K562 (cell line): ENCODE data around the gene NEDD4L.
A peak's percentile ranks its signal among the peaks of the same experiment; 100 is the strongest.

Source experiments
- BACH1 ChIP-seq: fragments of 200-800 bp; sonication (Bioruptor generic); IDR thresholded peaks from 2 replicates; pipeline ENCODE4 v1.6.1; 2016; ENCODE audit warnings: missing genetic modification characterization, missing compliant biosample characterization
- CBX2 ChIP-seq: fragments of 200-600 bp; sonication (generic); IDR thresholded peaks from one replicate; pipeline ENCODE4 v1.6.1; 2012; ENCODE audit warnings: mild to moderate bottlenecking, low read length, inconsistent platforms; ENCODE audit not compliant: insufficient read depth, poor library complexity, severe bottlenecking
- GTF2A2 ChIP-seq: IDR thresholded peaks from 2 replicates; pipeline ENCODE4 v1.6.1; 2016; ENCODE audit warnings: mild to moderate bottlenecking, missing genetic modification characterization, missing compliant biosample characterization
- KDM1A ChIP-seq, 2 experiments: fragments of 450-650 bp; IDR thresholded peaks; 2 replicates each; pipeline ENCODE4 v1.6.1; 2016; ENCODE audit warnings: mild to moderate bottlenecking in 2 of 2
- POLR2A ChIP-seq: fragments of 450-650 bp; conservative IDR thresholded peaks from 2 replicates; pipeline ENCODE4 v1.6.1; 2016
- RFX5 ChIP-seq: IDR thresholded peaks from 2 replicates; pipeline ENCODE4 v1.6.1; 2011; ENCODE audit warnings: low read depth, mild to moderate bottlenecking, improper control_type of control experiment, low read length
- YY1 ChIP-seq, 3 experiments: IDR thresholded peaks; 2 replicates each; pipeline ENCODE4 v1.6.1; 2011; ENCODE audit warnings: low read length in 2 of 3, mild to moderate bottlenecking in 2 of 3, moderate library complexity in 2 of 3, borderline replicate concordance in 1 of 3, control low read depth in 1 of 3, low read depth in 1 of 3; ENCODE audit not compliant: insufficient read depth in 3 of 3, insufficient replicate concordance in 2 of 3, control insufficient read depth in 1 of 3, insufficient read length in 1 of 3; ENCODE audit errors: extremely low read depth in 1 of 3
- ZNF551 ChIP-seq: fragments of 250-450 bp; sonication (Bioruptor Pico); IDR thresholded peaks from 2 replicates; pipeline ENCODE4 v1.5.0; 2021; ENCODE audit warnings: mild to moderate bottlenecking, moderate library complexity
- TF ChIP-seq, protein P1 (sequence below), 3 experiments: IDR thresholded peaks in 2 of 3; conservative IDR thresholded peaks in 1 of 3; 2 replicates each; pipeline ENCODE4 v1.5.1; 2011 to 2012; ENCODE audit warnings: low read length in 3 of 3, mild to moderate bottlenecking in 3 of 3, control low read depth in 2 of 3, improper control_type of control experiment in 1 of 3, inconsistent platforms in 1 of 3, low read depth in 1 of 3, mixed read lengths in 1 of 3, moderate library complexity in 1 of 3; ENCODE audit not compliant: insufficient read depth in 2 of 3

DNA sequence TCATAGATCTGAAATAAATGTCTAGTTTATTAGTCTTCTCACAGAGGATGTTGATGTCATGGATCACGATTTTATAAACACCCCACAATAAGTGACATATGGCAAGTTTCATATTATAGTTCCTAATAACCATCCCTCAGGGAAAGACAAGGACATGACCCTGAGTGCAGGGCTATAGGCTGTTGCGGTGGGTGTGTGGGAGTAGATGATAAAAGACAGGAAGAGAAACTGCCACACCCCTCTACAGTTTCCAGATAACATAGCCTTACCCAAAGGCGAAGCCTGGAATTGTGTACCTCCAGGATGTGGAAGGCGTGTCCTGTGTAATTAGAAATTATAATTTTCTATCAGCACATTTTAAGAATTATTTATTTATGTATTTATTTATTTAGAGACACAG, 2.4 kb upstream of the NEDD4L start:
- TF ChIP-seq RFX5 (no peak), BACH1 (tag) (no peak), KDM1A (IDR thresholded peaks at IDR 0.05) (peak; percentile 45 to 52), CBX2 (no peak), YY1 (IDR thresholded peaks at IDR 0.05; ENCODE audit: borderline replicate concordance in 1 of 3, control insufficient read depth in 1 of 3, extremely low read depth in 1 of 3, insufficient read depth in 3 of 3, insufficient read length in 1 of 3, insufficient replicate concordance in 2 of 3, low read depth in 1 of 3, low read length in 2 of 3) (no peak), GTF2A2 (tag) (no peak), POLR2A (no peak), ZNF551 (no peak)
- TF ChIP-seq, protein P1, sequence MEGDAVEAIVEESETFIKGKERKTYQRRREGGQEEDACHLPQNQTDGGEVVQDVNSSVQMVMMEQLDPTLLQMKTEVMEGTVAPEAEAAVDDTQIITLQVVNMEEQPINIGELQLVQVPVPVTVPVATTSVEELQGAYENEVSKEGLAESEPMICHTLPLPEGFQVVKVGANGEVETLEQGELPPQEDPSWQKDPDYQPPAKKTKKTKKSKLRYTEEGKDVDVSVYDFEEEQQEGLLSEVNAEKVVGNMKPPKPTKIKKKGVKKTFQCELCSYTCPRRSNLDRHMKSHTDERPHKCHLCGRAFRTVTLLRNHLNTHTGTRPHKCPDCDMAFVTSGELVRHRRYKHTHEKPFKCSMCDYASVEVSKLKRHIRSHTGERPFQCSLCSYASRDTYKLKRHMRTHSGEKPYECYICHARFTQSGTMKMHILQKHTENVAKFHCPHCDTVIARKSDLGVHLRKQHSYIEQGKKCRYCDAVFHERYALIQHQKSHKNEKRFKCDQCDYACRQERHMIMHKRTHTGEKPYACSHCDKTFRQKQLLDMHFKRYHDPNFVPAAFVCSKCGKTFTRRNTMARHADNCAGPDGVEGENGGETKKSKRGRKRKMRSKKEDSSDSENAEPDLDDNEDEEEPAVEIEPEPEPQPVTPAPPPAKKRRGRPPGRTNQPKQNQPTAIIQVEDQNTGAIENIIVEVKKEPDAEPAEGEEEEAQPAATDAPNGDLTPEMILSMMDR (IDR thresholded peaks at IDR 0.05 in 2 of 3, conservative IDR thresholded peaks at IDR 0.05 in 1 of 3; ENCODE audit: insufficient read depth in 2 of 3, low read depth in 1 of 3, low read length in 3 of 3), result no peak
